Measurements from ENCODE around the gene TFB2M. TPM values are rescaled to one million over a fixed set of nuclear protein-coding genes. Genes with fewer than 3 reads are reported as not detected.
A peak's percentile ranks its signal among the peaks of the same experiment; 100 is the strongest.

The TFB2M gene
- total RNA-seq, 1 experiment from 2014 or later = 38.3 TPM

- peak; percentile 97 for DNase-seq
- Histone ChIP-seq H3K27me3 (ENCODE audit: control insufficient read depth, insufficient read depth, low read length) (peaks cover 2% of the 10 kb centered on the region; the same call in 1 of the 2 replicates), H3K36me3 (replicated peaks; ENCODE audit: control insufficient read depth, insufficient read depth, low read length) (no peaks in the 10 kb centered on the region), H3K4me3 (ENCODE audit: insufficient read depth, low read depth, low read length) (peak within 1 kb of the TSS; percentile 93)
These were observed 59.2 kb downstream of the TFB2M start, which contains the start of gene SMYD3 for GRCh38 chr1:246506674-246507481. Gene SMYD3 (minus strand): TSS chr1:246507279.

- Histone ChIP-seq H3K4me3 (ENCODE audit: insufficient read depth, low read depth, low read length) (peak overlapping the region; percentile 93), H3K36me3 (replicated peaks; ENCODE audit: control insufficient read depth, insufficient read depth, low read length) (no peaks in the 10 kb centered on the region), H3K27me3 (ENCODE audit: control insufficient read depth, insufficient read depth, low read length) (peaks cover 2% of the 10 kb centered on the region; the same call in 1 of the 2 replicates)
- no peak for DNase-seq
These were observed 59.7 kb downstream of the TFB2M start for GRCh38 chr1:246506367-246506673.

- no peak overlapping the region for H3K4me3 ChIP-seq (ENCODE audit: insufficient read depth, low read depth, low read length)
- DNase-seq = no peak
- no peaks in the 10 kb centered on the region for H3K36me3 ChIP-seq (replicated peaks; ENCODE audit: control insufficient read depth, insufficient read depth, low read length)
- H3K27me3 ChIP-seq (ENCODE audit: control insufficient read depth, insufficient read depth, low read length) = peaks cover 2% of the 10 kb centered on the region; the same call in 1 of the 2 replicates
These were observed 62.7 kb downstream of the TFB2M start for GRCh38 chr1:246503341-246503740.

- peak; percentile 55 for DNase-seq
- Histone ChIP-seq H3K4me3 (ENCODE audit: insufficient read depth, low read depth, low read length) (no peak overlapping the region), H3K27me3 (ENCODE audit: control insufficient read depth, insufficient read depth, low read length) (no peaks in the 10 kb centered on the region)
These were observed 68.6 kb downstream of the TFB2M start for GRCh38 chr1:246497331-246497915.

GRCh38 chr1:246492611-246493245 is 73.3 kb downstream of the TFB2M start:
- Histone ChIP-seq H3K27me3 (ENCODE audit: control insufficient read depth, insufficient read depth, low read length) (no peaks in the 10 kb centered on the region), H3K36me3 (replicated peaks; ENCODE audit: control insufficient read depth, insufficient read depth, low read length) (no peaks in the 10 kb centered on the region), H3K4me3 (ENCODE audit: insufficient read depth, low read depth, low read length) (no peak overlapping the region)
- peak; percentile 79 for DNase-seq

More at GRCh38 chr1:246497331-246497915, 68.6 kb downstream of the TFB2M start:
- H3K36me3 ChIP-seq (replicated peaks; ENCODE audit: control insufficient read depth, insufficient read depth, low read length) = no peaks in the 10 kb centered on the region

GRCh38 chr1:246491551-246492053 is 74.5 kb downstream of the TFB2M start:
- DNase-seq = no peak
- no peak overlapping the region for H3K4me3 ChIP-seq (ENCODE audit: insufficient read depth, low read depth, low read length)
- H3K36me3 ChIP-seq (replicated peaks; ENCODE audit: control insufficient read depth, insufficient read depth, low read length) = no peaks in the 10 kb centered on the region
- no peaks in the 10 kb centered on the region for H3K27me3 ChIP-seq (ENCODE audit: control insufficient read depth, insufficient read depth, low read length)

Other genes starting within 250 kb of the TFB2M start
- gene SMYD3, start 59.0 kb downstream of the TFB2M start, total RNA-seq (2014; rRNA removed; shearing (Covaris generic)) = 25.6 and 31.0 TPM in 2 replicates
- gene CNST, start 195 bp upstream of the TFB2M start, total RNA-seq (2014; rRNA removed; shearing (Covaris generic)) = 18.8 and 24.1 TPM in 2 replicates
- 11.1 and 12.2 TPM in 2 replicates for gene SCCPDH, start 158.1 kb upstream of the TFB2M start, total RNA-seq (2014; rRNA removed; shearing (Covaris generic))